T-helper 2 cell treated with Interferon-gamma antibody and Interleukin-4, amounts not matched to agents 100 ng/mL and 5 ng/mL, for 36 hours (primary cell): ENCODE results near the gene DNAH11. TPM values are rescaled to one million over a fixed set of nuclear protein-coding genes. Genes with fewer than 3 reads are reported as not detected.
"Not testable (repeated sequence)": the region's sequence is repeated elsewhere in the genome, so short reads cannot be mapped to it uniquely, and the experiment has no call there.

Source experiments
- intact Hi-C: fragments of 100-400 bp; cut with micrococcal nuclease; formaldehyde crosslinking; loops from one replicate; pipeline ENCODE4 v1.15.1; 2023
- total RNA-seq: library from RNA; stranded (reverse); gene quantifications from 2 replicates; pipeline ENCODE4 v1.2.3, GENCODE V29; 2022

DNAH11 gene
- total RNA-seq, 1 donor from 2014 or later: 1.2 TPM

GRCh38 chr7:21922605-21923004, 379.8 kb downstream of the DNAH11 start:
- intact Hi-C loops: no loop called here

- intact Hi-C loops: no loop called here
Observed at GRCh38 chr7:21923658-21924057, 380.8 kb downstream of the DNAH11 start.

GRCh38 chr7:21926448-21926847, 383.6 kb downstream of the DNAH11 start:
- intact Hi-C loops: no loop called here

- intact Hi-C loops: no loop called here
Observed at GRCh38 chr7:21927693-21928092, 384.9 kb downstream of the DNAH11 start.

GRCh38 chr7:21933293-21933692, 390.5 kb downstream of the DNAH11 start:
- intact Hi-C loops: not testable (repeated sequence)

- intact Hi-C loops: no loop called here
Observed at GRCh38 chr7:21934808-21935207, 392.0 kb downstream of the DNAH11 start.

- intact Hi-C loops: no loop called here
Observed at GRCh38 chr7:21938463-21938862, 395.6 kb downstream of the DNAH11 start.

GRCh38 chr7:21939136-21939857, 396.5 kb downstream of the DNAH11 start:
- intact Hi-C loops: no loop called here

GRCh38 chr7:21939858-21940372, 397.1 kb downstream of the DNAH11 start:
- intact Hi-C loops: loop anchor here (5.0 kb wide), 1 partner anchor 583 kb away; no protein-coding TSS in a partner anchor

- intact Hi-C loops: loop anchor here (5.0 kb wide), 1 partner anchor 584 kb away; no protein-coding TSS in a partner anchor
Observed at GRCh38 chr7:21941611-21942141, 398.8 kb downstream of the DNAH11 start.

- intact Hi-C loops: loop anchor here (5.0 kb wide), 1 partner anchor 586 kb away; no protein-coding TSS in a partner anchor
Observed at GRCh38 chr7:21942955-21943354, 400.1 kb downstream of the DNAH11 start.

GRCh38 chr7:21943436-21943835, 400.6 kb downstream of the DNAH11 start:
- intact Hi-C loops: loop anchor here (5.0 kb wide), 1 partner anchor 586 kb away; no protein-coding TSS in a partner anchor

GRCh38 chr7:21944616-21945453, 402.0 kb downstream of the DNAH11 start:
- intact Hi-C loops: loop anchor here (1.0 to 5.0 kb wide), 5 partner anchors 46 to 588 kb away; no protein-coding TSS in a partner anchor

GRCh38 chr7:21945454-21946221, 402.8 kb downstream of the DNAH11 start, which contains the start of gene CDCA7L:
CDCA7L (minus strand) TSS chr7:21945899; CDS start chr7:21945804, 95 bp downstream.
- intact Hi-C loops: loop anchor here (1.0 to 5.0 kb wide), 4 partner anchors 47 to 518 kb away; no protein-coding TSS in a partner anchor

GRCh38 chr7:21946222-21946709, 403.4 kb downstream of the DNAH11 start:
- intact Hi-C loops: loop anchor here (5.0 kb wide), 1 partner anchor 136 kb away; no protein-coding TSS in a partner anchor

GRCh38 chr7:21947056-21947455, 404.2 kb downstream of the DNAH11 start:
- intact Hi-C loops: loop anchor here (5.0 kb wide), 1 partner anchor 135 kb away; no protein-coding TSS in a partner anchor

GRCh38 chr7:21947946-21948345, 405.1 kb downstream of the DNAH11 start:
- intact Hi-C loops: loop anchor here (5.0 kb wide), 1 partner anchor 134 kb away; no protein-coding TSS in a partner anchor

GRCh38 chr7:21948364-21948763, 405.5 kb downstream of the DNAH11 start:
- intact Hi-C loops: loop anchor here (5.0 kb wide), 1 partner anchor 134 kb away; no protein-coding TSS in a partner anchor

GRCh38 chr7:21948887-21949540, 406.2 kb downstream of the DNAH11 start:
- intact Hi-C loops: loop anchor here (5.0 kb wide), 1 partner anchor 133 kb away; no protein-coding TSS in a partner anchor
